Measurements from ENCODE around the gene B3GNT8. TPM values are rescaled to one million over a fixed set of nuclear protein-coding genes. Genes with fewer than 3 reads are reported as not detected.
A peak's percentile ranks its signal among the peaks of the same experiment; 100 is the strongest.
"Not testable (repeated sequence)": the region's sequence is repeated elsewhere in the genome, so short reads cannot be mapped to it uniquely, and the experiment has no call there.

The B3GNT8 gene
- total RNA-seq, 1 donor from 2014 or later, result 12.5 TPM

- DNase-seq (no peak), ATAC-seq (ENCODE audit: poor library complexity) (no peak)
- intact Hi-C loops (cut with DNase I), result no loop called here
These were observed 4.7 kb downstream of the B3GNT8 start for GRCh38 chr19:41422456-41422855.

DNA sequence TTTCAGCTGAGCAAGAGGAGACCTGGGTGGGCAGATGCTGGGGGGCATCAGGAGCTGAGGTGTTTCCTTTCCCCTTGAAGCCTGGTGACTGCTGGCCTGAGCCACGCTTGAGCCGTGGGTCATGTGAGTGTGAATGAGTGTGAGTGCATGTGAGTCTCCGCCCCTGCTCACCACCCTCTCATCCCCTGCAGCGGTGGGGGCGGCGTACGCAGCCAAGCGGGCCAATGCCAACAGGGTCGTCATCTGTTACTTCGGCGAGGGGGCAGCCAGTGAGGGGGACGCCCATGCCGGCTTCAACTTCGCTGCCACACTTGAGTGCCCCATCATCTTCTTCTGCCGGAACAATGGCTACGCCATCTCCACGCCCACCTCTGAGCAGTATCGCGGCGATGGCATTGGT is 5.2 kb downstream of the B3GNT8 start:
- no peak for DNase-seq
- intact Hi-C loops (cut with DNase I), result no loop called here
- ATAC-seq (ENCODE audit: poor library complexity), result no peak

- intact Hi-C loops (cut with DNase I), result no loop called here
- no peak for DNase-seq
- ATAC-seq (ENCODE audit: poor library complexity), result no peak
These were observed 5.9 kb downstream of the B3GNT8 start for GRCh38 chr19:41421314-41421713.

DNA sequence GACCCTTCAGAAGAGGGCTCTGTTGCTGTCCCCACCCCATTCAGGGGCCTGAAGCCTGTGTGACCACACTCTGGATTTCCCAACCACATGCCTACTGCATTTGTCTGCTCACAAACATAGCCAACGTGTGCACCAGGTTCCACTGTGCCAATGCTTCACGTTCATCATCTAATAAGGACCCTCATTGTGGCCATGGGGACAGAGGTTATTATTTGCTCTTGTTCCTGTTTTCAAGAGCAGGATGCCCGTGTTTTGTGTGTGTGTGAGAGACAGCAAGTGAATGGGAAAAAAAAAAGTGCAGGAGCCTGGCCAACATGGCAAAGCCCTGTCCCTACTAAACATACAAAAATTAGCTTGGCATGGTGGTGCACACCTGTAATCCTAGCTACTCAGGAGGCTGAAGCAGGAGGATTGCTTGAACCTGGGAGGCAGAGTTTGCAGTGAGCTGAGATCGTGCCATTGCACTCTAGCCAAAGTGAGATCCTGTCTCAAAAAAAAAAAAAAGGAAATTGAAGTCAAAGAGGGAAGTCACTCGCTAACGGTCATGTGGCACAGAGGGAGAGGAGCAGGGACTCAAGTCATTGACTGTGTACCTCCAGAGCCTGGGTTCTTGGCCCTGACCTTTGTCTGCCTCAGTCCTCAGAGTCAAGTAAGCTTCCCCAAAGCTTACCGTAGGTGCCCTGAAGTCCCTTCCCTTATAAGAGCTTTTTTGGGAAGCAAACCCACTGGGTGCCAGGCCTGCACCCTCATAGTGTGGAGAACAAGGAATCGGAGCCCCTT is 6.9 kb downstream of the B3GNT8 start:
- intact Hi-C loops (cut with DNase I), result no loop called here

GRCh38 chr19:41416194-41416674 is 10.9 kb downstream of the B3GNT8 start:
- intact Hi-C loops (cut with DNase I), result no loop called here
- no peak for ATAC-seq (ENCODE audit: poor library complexity)
- no peak for DNase-seq

More for the DNA sequence above, 6.9 kb downstream of the B3GNT8 start:
- DNase-seq (no peak), ATAC-seq (ENCODE audit: poor library complexity) (peak; percentile 29)

GRCh38 chr19:41415154-41415571 is 12.0 kb downstream of the B3GNT8 start:
- DNase-seq (no peak), ATAC-seq (ENCODE audit: poor library complexity) (no peak)
- intact Hi-C loops (cut with DNase I), result no loop called here

- no peak for DNase-seq
- intact Hi-C loops (cut with DNase I), result no loop called here
- no peak for ATAC-seq (ENCODE audit: poor library complexity)
These were observed 12.7 kb downstream of the B3GNT8 start for GRCh38 chr19:41414461-41414860.

DNA sequence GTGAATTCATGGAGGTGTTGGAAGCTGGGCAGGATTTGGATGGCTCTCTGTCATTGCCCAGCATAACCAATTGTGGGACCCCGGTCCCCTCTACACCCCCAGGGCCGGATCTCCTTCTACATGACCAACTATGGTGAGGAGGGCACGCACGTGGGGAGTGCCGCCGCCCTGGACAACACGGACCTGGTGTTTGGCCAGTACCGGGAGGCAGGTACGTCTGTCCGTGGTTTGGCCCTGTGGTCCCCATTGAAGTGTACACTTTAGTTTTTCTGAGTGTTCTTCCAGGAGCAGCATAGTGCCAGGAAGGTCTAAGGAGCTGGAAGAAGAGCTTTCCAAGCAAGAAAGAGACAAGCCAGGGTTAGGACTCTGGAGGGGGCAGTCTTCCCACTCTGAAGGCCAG is 13.2 kb downstream of the B3GNT8 start:
- no peak for ATAC-seq (ENCODE audit: poor library complexity)
- intact Hi-C loops (cut with DNase I), result no loop called here
- DNase-seq, result no peak

- DNase-seq, result no peak
- intact Hi-C loops (cut with DNase I), result no loop called here
- ATAC-seq (ENCODE audit: poor library complexity), result no peak
These were observed 14.2 kb downstream of the B3GNT8 start for GRCh38 chr19:41412953-41413352.

- intact Hi-C loops (cut with DNase I), result no loop called here
- peak; percentile 80 for ATAC-seq (ENCODE audit: poor library complexity)
- peak; percentile 85 for DNase-seq
These were observed 15.3 kb downstream of the B3GNT8 start for GRCh38 chr19:41411968-41412265.

- ATAC-seq (ENCODE audit: poor library complexity) (peak; percentile 10), DNase-seq (no peak)
- intact Hi-C loops (cut with DNase I), result no loop called here
These were observed 15.8 kb downstream of the B3GNT8 start for GRCh38 chr19:41411100-41411967.

GRCh38 chr19:41410336-41411054 is 16.7 kb downstream of the B3GNT8 start:
- DNase-seq, result no peak
- no peak for ATAC-seq (ENCODE audit: poor library complexity)
- intact Hi-C loops (cut with DNase I), result no loop called here

DNA sequence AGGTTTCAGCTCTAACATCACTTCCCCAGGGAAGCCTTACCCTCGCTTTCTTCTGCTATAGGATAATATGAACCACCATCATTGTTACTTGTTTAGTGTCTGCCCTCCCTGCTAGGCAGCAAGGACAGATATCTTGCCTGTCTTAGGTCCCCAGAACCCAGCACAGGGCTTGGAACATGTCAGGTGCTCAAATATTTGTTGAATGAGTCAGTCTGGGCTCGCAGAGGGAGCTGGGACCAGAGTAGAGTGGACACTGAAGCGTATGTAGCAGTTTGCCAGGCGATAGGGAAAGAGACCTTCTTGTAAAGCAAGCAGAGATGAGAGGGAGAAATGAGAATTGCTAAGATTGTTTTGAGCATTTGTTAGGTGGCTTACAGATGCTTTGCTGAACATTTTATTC is 17.9 kb downstream of the B3GNT8 start:
- intact Hi-C loops (cut with DNase I), result no loop called here
- ATAC-seq (ENCODE audit: poor library complexity) (peak; percentile 74), DNase-seq (no peak)

DNA sequence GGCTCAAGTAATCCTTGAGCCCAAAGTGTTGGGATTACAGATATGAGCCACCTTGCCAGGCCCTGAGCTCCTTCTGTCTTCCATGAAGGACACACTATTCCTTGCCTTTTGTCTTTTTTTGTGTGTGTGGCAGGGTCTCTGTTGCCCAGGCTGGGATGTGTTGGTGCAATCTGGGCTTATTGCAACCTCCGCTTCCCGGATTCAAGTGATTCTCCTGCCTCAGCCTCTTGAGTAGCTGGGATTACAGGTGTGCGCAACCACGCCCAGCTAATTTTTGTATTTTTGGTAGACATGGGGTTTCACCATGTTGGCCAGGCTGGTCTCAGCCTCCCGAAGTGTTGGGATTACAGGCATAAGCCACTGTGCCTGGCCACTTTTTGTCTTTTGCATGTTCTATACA is 18.3 kb downstream of the B3GNT8 start:
- ATAC-seq (ENCODE audit: poor library complexity); intact Hi-C loops (cut with DNase I); DNase-seq: not testable (repeated sequence)

DNA sequence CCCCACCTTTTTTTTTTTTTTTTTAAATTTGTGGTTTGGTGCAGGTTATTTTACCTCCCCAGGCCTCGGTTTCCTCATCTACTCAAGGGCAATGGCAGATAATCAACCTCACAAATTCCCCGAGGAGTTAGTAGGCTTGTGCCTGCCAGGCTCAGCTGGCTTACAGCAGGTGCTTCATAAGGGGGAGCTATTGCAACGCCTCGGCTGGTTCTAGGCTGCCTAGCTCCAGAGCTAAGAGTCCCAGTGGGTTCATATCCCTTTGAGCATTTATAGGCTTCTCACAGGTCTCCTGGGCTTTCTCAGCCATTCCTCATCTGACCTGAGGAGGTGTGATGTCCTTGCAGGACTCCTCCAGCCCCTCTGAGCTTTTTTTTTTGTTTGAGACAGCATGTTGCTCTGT is 18.9 kb downstream of the B3GNT8 start:
- peak; percentile 24 for ATAC-seq (ENCODE audit: poor library complexity)
- intact Hi-C loops (cut with DNase I), result no loop called here

GRCh38 chr19:41407271-41407670 is 19.9 kb downstream of the B3GNT8 start:
- intact Hi-C loops (cut with DNase I), result no loop called here
- ATAC-seq (ENCODE audit: poor library complexity) (no peak), DNase-seq (no peak)

More for the DNA sequence above, 18.9 kb downstream of the B3GNT8 start:
- no peak for DNase-seq

GRCh38 chr19:41405776-41406175 is 21.4 kb downstream of the B3GNT8 start:
- DNase-seq, result no peak
- ATAC-seq (ENCODE audit: poor library complexity), result no peak
- intact Hi-C loops (cut with DNase I), result no loop called here

GRCh38 chr19:41403181-41403970 is 23.8 kb downstream of the B3GNT8 start:
- DNase-seq (no peak), ATAC-seq (ENCODE audit: poor library complexity) (no peak)
- intact Hi-C loops (cut with DNase I), result no loop called here

GRCh38 chr19:41402010-41402409 is 25.2 kb downstream of the B3GNT8 start:
- no peak for DNase-seq
- intact Hi-C loops (cut with DNase I), result no loop called here
- no peak for ATAC-seq (ENCODE audit: poor library complexity)

All from Right ventricle myocardium superior (tissue), 1 donor.